ENCODE measurements around the gene CAMKK1. TPM values are rescaled to one million over a fixed set of nuclear protein-coding genes. Genes with fewer than 3 reads are reported as not detected.

The CAMKK1 gene
- polyA plus RNA-seq, 1 donor (not counting 4 experiments of a cell fraction or from before 2014, with no cell fraction given), result 2.5 TPM

DNA sequence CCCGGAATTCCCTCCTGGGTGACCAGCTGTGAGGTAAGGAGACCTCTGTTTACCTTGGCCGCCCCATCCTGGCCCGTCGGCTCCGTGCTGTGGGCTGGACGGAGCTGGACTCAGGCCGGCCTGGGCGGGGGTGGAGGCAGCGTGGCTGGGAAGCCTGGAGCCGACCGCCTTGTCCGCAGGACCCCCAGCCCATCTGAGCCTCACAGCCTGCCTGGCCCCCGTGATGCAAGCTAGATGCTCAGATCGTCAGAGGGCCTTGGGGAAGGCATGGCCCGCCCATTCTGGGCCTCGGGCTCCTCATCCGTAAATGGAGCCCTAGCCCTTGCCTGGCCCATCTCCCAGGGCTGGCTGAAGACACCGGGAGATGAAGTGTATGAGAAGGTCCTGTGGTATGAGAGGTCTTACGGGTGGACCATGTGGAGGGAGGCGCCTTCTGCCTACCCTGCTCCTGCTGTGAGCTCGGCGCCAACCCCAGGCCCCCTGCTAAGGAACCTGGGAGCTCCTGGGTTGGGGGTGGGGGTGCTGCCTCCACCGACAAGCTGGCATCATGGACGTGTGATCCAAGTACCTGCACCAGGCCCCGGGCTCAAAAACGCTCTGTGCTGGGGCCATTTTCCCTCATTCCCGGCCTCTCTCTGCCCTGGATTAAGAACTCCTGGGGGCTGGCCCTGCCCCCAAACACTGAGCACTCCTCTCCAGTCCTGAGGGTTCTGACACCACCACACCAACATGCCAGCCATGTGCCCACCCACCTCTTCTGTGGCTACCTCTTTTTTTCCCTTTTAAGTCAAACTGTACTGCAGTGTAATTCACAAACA is 28.9 kb upstream of the CAMKK1 start:
- peaks cover 5% of the 10 kb centered on the region for H3K27me3 ChIP-seq (ENCODE audit: control insufficient read depth, extremely low read depth, insufficient read depth, low read length)
- H3K36me3 ChIP-seq (ENCODE audit: control insufficient read depth in 2 of 2, extremely low read depth in 1 of 2, insufficient read depth in 2 of 2, low read length in 2 of 2), result no peaks in the 10 kb centered on the region
- no peak overlapping the region for H3K27ac ChIP-seq (ENCODE audit: control insufficient read depth, insufficient read depth, low read length)
- FAIRE-seq, result no peak
- no peak for DNase-seq (ENCODE audit: low read depth, low spot score)
- no peak overlapping the region for H3K4me2 ChIP-seq (ENCODE audit: control insufficient read depth, extremely low read depth, insufficient read depth, low read depth, low read length)
- H3K4me3 ChIP-seq (ENCODE audit: control insufficient read depth in 2 of 3, extremely low read depth in 1 of 3, insufficient read depth in 2 of 3, low read depth in 1 of 3, low read length in 3 of 3), result no peak overlapping the region
- no peaks in the 10 kb centered on the region for H4K20me1 ChIP-seq (ENCODE audit: control insufficient read depth, extremely low read depth, insufficient read depth, low read length)
- no peak for TF ChIP-seq EZH2 (IDR thresholded peaks at IDR 0.05; ENCODE audit: low read length)
- TF ChIP-seq, protein P1, sequence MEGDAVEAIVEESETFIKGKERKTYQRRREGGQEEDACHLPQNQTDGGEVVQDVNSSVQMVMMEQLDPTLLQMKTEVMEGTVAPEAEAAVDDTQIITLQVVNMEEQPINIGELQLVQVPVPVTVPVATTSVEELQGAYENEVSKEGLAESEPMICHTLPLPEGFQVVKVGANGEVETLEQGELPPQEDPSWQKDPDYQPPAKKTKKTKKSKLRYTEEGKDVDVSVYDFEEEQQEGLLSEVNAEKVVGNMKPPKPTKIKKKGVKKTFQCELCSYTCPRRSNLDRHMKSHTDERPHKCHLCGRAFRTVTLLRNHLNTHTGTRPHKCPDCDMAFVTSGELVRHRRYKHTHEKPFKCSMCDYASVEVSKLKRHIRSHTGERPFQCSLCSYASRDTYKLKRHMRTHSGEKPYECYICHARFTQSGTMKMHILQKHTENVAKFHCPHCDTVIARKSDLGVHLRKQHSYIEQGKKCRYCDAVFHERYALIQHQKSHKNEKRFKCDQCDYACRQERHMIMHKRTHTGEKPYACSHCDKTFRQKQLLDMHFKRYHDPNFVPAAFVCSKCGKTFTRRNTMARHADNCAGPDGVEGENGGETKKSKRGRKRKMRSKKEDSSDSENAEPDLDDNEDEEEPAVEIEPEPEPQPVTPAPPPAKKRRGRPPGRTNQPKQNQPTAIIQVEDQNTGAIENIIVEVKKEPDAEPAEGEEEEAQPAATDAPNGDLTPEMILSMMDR (optimal IDR thresholded peaks at IDR 0.05 in 1 of 3, IDR thresholded peaks at IDR 0.05 in 1 of 3, conservative IDR thresholded peaks at IDR 0.05 in 1 of 3; ENCODE audit: extremely low read depth in 1 of 3, insufficient read depth in 2 of 3, low read length in 3 of 3), result no peak
- no peak overlapping the region for H3K9ac ChIP-seq (ENCODE audit: control insufficient read depth, extremely low read depth, insufficient read depth, low read length)
- no peaks in the 10 kb centered on the region for H3K9me1 ChIP-seq (ENCODE audit: control insufficient read depth, extremely low read depth, insufficient read depth, low read length)
- dilution Hi-C loops (cut with MboI; ENCODE audit: extremely low pct_ligation_motif_present, low sequenced_read_pairs), result no loop called here
- no peaks in the 10 kb centered on the region for H3K9me3 ChIP-seq (ENCODE audit: control insufficient read depth, low read depth, low read length)
- no peaks in the 10 kb centered on the region for H3K79me2 ChIP-seq (ENCODE audit: control insufficient read depth, insufficient read depth, low read length)
- no peaks in the 10 kb centered on the region for H3K4me1 ChIP-seq (ENCODE audit: control insufficient read depth, extremely low read depth, insufficient read depth, low read length)
- no peak overlapping the region for H2AFZ ChIP-seq (ENCODE audit: control insufficient read depth, low read length)

DNA sequence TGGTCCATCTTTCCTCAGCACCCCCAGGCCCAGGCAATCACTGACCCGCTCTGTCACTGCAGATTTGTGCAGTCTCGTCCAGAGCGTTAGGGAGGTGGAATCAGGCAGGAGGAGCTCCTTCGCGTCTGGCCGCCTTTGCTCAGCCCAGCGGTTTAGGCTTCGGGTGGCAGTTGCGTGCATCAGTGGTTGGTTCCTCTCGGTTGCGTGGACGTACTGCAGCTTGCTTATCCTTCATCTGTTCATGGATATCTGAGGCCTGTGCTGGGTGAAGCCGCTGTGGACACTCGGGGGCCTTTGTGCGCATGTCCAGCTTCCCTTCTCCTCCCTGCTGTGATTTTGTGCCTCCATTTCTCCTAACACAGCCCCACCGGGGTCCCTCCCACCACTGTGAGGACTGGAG is 28.2 kb upstream of the CAMKK1 start:
- Histone ChIP-seq H3K9me1 (ENCODE audit: control insufficient read depth, extremely low read depth, insufficient read depth, low read length) (no peaks in the 10 kb centered on the region), H3K27ac (ENCODE audit: control insufficient read depth, insufficient read depth, low read length) (no peak overlapping the region), H3K4me1 (ENCODE audit: control insufficient read depth, extremely low read depth, insufficient read depth, low read length) (no peaks in the 10 kb centered on the region), H2AFZ (ENCODE audit: control insufficient read depth, low read length) (no peak overlapping the region), H3K4me3 (ENCODE audit: control insufficient read depth in 2 of 3, extremely low read depth in 1 of 3, insufficient read depth in 2 of 3, low read depth in 1 of 3, low read length in 3 of 3) (no peak overlapping the region), H3K9me3 (ENCODE audit: control insufficient read depth, low read depth, low read length) (no peaks in the 10 kb centered on the region), H3K4me2 (ENCODE audit: control insufficient read depth, extremely low read depth, insufficient read depth, low read depth, low read length) (no peak overlapping the region), H4K20me1 (ENCODE audit: control insufficient read depth, extremely low read depth, insufficient read depth, low read length) (no peaks in the 10 kb centered on the region), H3K79me2 (ENCODE audit: control insufficient read depth, insufficient read depth, low read length) (no peaks in the 10 kb centered on the region), H3K27me3 (ENCODE audit: control insufficient read depth, extremely low read depth, insufficient read depth, low read length) (peaks cover 1% of the 10 kb centered on the region), H3K36me3 (ENCODE audit: control insufficient read depth in 2 of 2, extremely low read depth in 1 of 2, insufficient read depth in 2 of 2, low read length in 2 of 2) (no peaks in the 10 kb centered on the region), H3K9ac (ENCODE audit: control insufficient read depth, extremely low read depth, insufficient read depth, low read length) (no peak overlapping the region)
- TF ChIP-seq EZH2 (IDR thresholded peaks at IDR 0.05; ENCODE audit: low read length), result no peak
- TF ChIP-seq, protein P1 (optimal IDR thresholded peaks at IDR 0.05 in 1 of 3, IDR thresholded peaks at IDR 0.05 in 1 of 3, conservative IDR thresholded peaks at IDR 0.05 in 1 of 3; ENCODE audit: extremely low read depth in 1 of 3, insufficient read depth in 2 of 3, low read length in 3 of 3), result no peak
- dilution Hi-C loops (cut with MboI; ENCODE audit: extremely low pct_ligation_motif_present, low sequenced_read_pairs), result no loop called here
- DNase-seq (ENCODE audit: low read depth, low spot score) (no peak), FAIRE-seq (no peak)

Data from keratinocyte (primary cell).